ENCODE measurements around the gene RNASEL.

Gene RNASEL

GRCh38 chr1:182575540-182576149, 13.4 kb downstream of the RNASEL start:
- H3K4me3 ChIP-seq (replicated peaks in 1 of 2; ENCODE audit: low read depth in 2 of 2, low read length in 2 of 2): no peak overlapping the region
- peak; percentile 75 to 78 for DNase-seq (ENCODE audit: low read depth in 2 of 2)
- TF ChIP-seq CTCF (IDR thresholded peaks at IDR 0.05; ENCODE audit: low read depth, low read length): no peak

GRCh38 chr1:182574156-182574555, 14.9 kb downstream of the RNASEL start:
- DNase-seq (ENCODE audit: low read depth in 2 of 2): no peak
- H3K4me3 ChIP-seq (replicated peaks in 1 of 2; ENCODE audit: low read depth in 2 of 2, low read length in 2 of 2): no peak overlapping the region
- TF ChIP-seq CTCF (IDR thresholded peaks at IDR 0.05; ENCODE audit: low read depth, low read length): no peak

GRCh38 chr1:182570611-182570970, 18.5 kb downstream of the RNASEL start:
- TF ChIP-seq CTCF (IDR thresholded peaks at IDR 0.05; ENCODE audit: low read depth, low read length): no peak
- DNase-seq (ENCODE audit: low read depth in 2 of 2): no peak
- H3K4me3 ChIP-seq (replicated peaks in 1 of 2; ENCODE audit: low read depth in 2 of 2, low read length in 2 of 2): no peak overlapping the region

- H3K4me3 ChIP-seq (replicated peaks in 1 of 2; ENCODE audit: low read depth in 2 of 2, low read length in 2 of 2): no peak overlapping the region
- TF ChIP-seq CTCF (IDR thresholded peaks at IDR 0.05; ENCODE audit: low read depth, low read length): no peak
- no peak for DNase-seq (ENCODE audit: low read depth in 2 of 2)
These were observed 19.0 kb downstream of the RNASEL start for GRCh38 chr1:182569939-182570610.

GRCh38 chr1:182568647-182569284, 20.3 kb downstream of the RNASEL start:
- TF ChIP-seq CTCF (IDR thresholded peaks at IDR 0.05; ENCODE audit: low read depth, low read length): no peak
- H3K4me3 ChIP-seq (replicated peaks in 1 of 2; ENCODE audit: low read depth in 2 of 2, low read length in 2 of 2): no peak overlapping the region
- no peak for DNase-seq (ENCODE audit: low read depth in 2 of 2)

- no peak for TF ChIP-seq CTCF (IDR thresholded peaks at IDR 0.05; ENCODE audit: low read depth, low read length)
- H3K4me3 ChIP-seq (replicated peaks in 1 of 2; ENCODE audit: low read depth in 2 of 2, low read length in 2 of 2): no peak overlapping the region
- DNase-seq (ENCODE audit: low read depth in 2 of 2): no peak
These were observed 21.4 kb downstream of the RNASEL start for GRCh38 chr1:182567629-182568028.
